Stimulated activated CD4-positive, alpha-beta T cell treated with anti-CD3 and anti-CD28 coated beads, TNF-alpha, amount 100 ng/mL, for 1 hour (primary cell): ENCODE measurements around the gene VEGFC.

Experiments
- DNase-seq, 3 donors: peaks; one replicate each; pipeline ENCODE4 v3.0.0-alpha.2; 2020; ENCODE audit warnings: low read depth in 3 of 3, low spot score in 1 of 3

VEGFC gene

GRCh38 chr4:176799653-176800052 is 6.9 kb upstream of the VEGFC start:
- DNase-seq = no peak

DNA sequence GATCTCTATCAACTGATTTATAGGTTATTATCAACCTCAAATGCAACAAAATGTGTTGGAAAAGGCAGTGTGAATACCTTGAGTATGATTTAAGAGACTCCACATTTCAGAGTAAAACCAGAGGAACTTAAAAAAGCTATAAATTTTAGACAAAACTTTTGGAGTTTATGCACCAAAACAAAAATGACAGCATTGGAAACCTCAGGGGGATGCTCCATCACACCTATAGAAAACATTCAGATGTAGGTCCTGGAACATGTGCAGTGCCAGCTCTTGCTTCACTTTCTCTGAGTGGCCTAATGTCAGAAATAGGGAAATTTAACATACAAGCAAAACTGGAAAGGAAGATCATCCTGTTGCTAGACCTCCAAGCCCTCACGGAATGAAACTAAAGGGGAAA is 5.8 kb upstream of the VEGFC start:
- DNase-seq = no peak

DNA sequence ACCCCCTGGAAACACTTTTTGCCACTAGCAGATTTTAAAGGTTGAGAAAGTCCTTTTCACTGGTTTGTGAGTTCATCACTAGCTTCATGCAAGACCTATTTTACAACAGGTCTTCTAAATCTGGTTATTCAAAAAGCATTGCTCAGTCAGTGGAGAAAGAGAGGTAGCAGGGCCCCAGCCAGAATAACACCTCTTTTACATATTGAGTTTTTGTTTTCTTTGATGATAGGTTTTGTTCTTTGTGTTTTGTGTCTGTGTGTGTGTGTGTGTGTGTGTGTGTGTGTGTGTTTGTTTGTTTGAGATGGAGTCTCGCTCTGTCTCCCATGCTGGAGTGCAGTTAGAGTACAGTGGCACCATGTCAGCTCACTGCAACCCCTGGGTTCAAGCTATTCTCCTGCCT is 2.7 kb upstream of the VEGFC start:
- no peak for DNase-seq

GRCh38 chr4:176794651-176795050 is 1.9 kb upstream of the VEGFC start:
- no peak for DNase-seq

GRCh38 chr4:176794151-176794550 is 1.4 kb upstream of the VEGFC start:
- no peak for DNase-seq

GRCh38 chr4:176793060-176793605 is 411 bp upstream of the VEGFC start:
- DNase-seq = no peak

- DNase-seq = no peak
Measured at GRCh38 chr4:176791591-176792325, 964 bp downstream of the VEGFC start.

DNA sequence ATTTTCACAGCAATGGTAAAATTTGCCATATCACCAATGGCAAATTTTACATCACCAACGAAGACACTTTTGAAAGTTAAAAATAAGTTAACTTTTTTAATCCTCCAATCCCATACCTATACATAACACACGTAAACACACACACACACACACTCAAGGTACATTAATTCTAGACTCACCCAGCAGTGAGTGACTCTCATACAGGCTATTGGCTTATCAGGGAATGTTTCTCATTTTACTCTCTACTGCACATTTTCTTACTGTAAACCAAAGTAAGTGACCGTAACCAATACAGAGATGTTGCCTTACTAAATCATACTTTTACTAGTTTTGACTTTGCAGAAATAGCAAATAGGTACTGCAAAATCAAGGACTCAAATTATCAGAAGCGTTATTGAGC is 2.3 kb downstream of the VEGFC start:
- DNase-seq = no peak

- no peak for DNase-seq
Measured at GRCh38 chr4:176789955-176790354, 2.8 kb downstream of the VEGFC start.

- no peak for DNase-seq
Measured at GRCh38 chr4:176788971-176789370, 3.8 kb downstream of the VEGFC start.

GRCh38 chr4:176788248-176788647 is 4.5 kb downstream of the VEGFC start:
- no peak for DNase-seq

GRCh38 chr4:176784816-176785215 is 7.9 kb downstream of the VEGFC start:
- no peak for DNase-seq

DNA sequence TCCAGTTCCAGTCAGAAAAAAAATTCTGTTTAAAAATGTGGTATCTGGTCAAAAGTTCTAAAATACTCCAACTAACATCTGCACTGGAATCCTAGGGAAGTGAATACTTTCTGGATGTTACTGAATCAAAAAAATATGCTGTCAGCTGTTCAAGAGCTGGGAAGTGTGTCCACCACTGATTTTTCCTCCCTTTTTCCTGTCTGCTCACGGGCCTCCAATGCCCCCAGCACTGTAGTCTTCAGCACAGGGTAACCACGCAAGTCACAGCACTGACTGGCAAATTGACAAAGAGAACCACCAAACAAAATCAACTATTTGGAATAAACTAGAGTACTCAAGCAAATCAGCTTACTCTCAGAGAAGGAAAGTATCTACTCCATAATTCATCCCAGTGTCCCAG is 9.9 kb downstream of the VEGFC start:
- no peak for DNase-seq

- no peak for DNase-seq
Measured at GRCh38 chr4:176782191-176782590, 10.5 kb downstream of the VEGFC start.

- no peak for DNase-seq
Measured at GRCh38 chr4:176781739-176782100, 11.0 kb downstream of the VEGFC start.

- no peak for DNase-seq
Measured at GRCh38 chr4:176780995-176781738, 11.6 kb downstream of the VEGFC start.

GRCh38 chr4:176779421-176779820 is 13.3 kb downstream of the VEGFC start:
- DNase-seq = no peak

- DNase-seq = no peak
Measured at GRCh38 chr4:176778491-176778890, 14.2 kb downstream of the VEGFC start.

GRCh38 chr4:176778063-176778462 is 14.7 kb downstream of the VEGFC start:
- no peak for DNase-seq

DNA sequence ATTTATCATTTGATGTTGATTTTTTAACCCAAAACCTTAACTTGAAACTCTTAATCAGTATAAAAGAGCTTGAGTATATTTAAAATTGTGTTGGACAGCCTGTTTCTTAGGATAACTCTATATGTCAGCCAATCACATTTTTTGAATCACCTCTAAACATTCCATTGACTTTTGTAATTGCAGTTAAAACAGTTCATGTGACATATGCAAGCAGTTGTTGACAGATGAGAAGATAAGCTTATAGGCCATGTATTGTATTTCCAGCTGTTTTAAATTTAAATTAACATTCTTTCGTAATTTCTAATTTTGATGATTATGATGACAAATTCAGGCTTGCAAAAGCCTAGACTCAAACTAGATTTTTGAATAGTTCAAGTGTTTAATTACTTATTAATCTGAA is 17.4 kb downstream of the VEGFC start:
- DNase-seq = no peak

DNA sequence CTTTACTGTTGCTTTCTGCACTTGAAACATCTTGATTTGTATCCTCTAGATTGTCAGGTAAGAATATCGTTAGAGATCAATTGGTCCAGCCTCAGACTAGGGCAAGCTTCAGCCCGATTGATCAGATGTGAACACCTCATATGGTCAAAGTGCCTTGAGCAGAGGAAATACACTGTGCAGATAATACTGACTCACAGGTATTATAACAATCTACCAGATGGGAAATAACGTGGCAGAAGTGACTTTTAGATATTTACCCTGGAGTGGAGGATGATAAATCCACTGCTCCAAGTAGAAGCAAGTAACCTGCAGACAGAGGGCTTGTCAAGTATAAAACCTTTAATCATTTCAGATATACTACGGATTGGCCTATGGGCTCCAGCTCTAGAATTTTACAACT is 17.9 kb downstream of the VEGFC start:
- DNase-seq = no peak

DNA sequence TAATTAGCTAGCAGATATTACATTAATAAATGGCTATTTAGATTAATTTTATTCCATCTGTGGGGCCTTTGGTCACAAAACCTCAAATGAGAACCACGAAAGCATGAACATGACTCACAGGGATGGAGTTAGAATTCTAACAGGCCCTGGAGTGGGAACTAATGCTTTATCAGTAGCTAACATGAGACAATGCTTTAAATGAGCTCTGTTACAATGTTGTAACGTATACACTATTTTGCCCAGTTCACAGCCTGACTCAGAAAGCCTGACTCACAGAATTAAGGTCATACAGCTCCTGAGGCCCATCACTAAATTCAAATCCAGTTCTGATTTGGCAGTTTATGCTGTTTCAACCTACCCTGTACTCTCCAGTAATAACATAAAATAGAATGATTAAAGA is 23.2 kb downstream of the VEGFC start:
- DNase-seq = no peak

GRCh38 chr4:176767183-176767582 is 25.5 kb downstream of the VEGFC start:
- no peak for DNase-seq
